ENCODE measurements around the gene TWIST2. TPM values are rescaled to one million over a fixed set of nuclear protein-coding genes. Genes with fewer than 3 reads are reported as not detected.

The TWIST2 gene
- total and polyA plus RNA-seq, 2 donors, result 20.5 to 25.1 TPM

GRCh38 chr2:238888781-238889180, 40.9 kb downstream of the TWIST2 start:
- 90% methylated on average over 2 of the region's 2 CpGs for WGBS
- H3K27ac ChIP-seq (ENCODE audit: low read depth), result no peak overlapping the region
- H3K36me3 ChIP-seq (ENCODE audit: insufficient read depth), result no peaks in the 10 kb centered on the region
- H3K4me3 ChIP-seq (ENCODE audit: low read depth, low read length), result no peak overlapping the region
- DNase-seq (ENCODE audit: extremely low spot score), result no peak
- no peaks in the 10 kb centered on the region for H3K4me1 ChIP-seq (ENCODE audit: insufficient read depth)

GRCh38 chr2:238890131-238890530, 42.2 kb downstream of the TWIST2 start:
- Histone ChIP-seq H3K4me3 (ENCODE audit: low read depth, low read length) (no peak overlapping the region), H3K27ac (ENCODE audit: low read depth) (no peak overlapping the region), H3K4me1 (ENCODE audit: insufficient read depth) (no peaks in the 10 kb centered on the region), H3K36me3 (ENCODE audit: insufficient read depth) (no peaks in the 10 kb centered on the region)
- no peak for DNase-seq (ENCODE audit: extremely low spot score)
- 91% methylated on average over 13 of the region's 13 CpGs for WGBS

- no peaks in the 10 kb centered on the region for H3K4me1 ChIP-seq (ENCODE audit: insufficient read depth)
- DNase-seq (ENCODE audit: extremely low spot score), result no peak
- 88% methylated on average over 29 of the region's 29 CpGs for WGBS
- no peaks in the 10 kb centered on the region for H3K36me3 ChIP-seq (ENCODE audit: insufficient read depth)
- H3K27ac ChIP-seq (ENCODE audit: low read depth), result no peak overlapping the region
- no peak overlapping the region for H3K4me3 ChIP-seq (ENCODE audit: low read depth, low read length)
These were observed 43.0 kb downstream of the TWIST2 start for GRCh38 chr2:238890618-238891456.

- Histone ChIP-seq H3K4me3 (ENCODE audit: low read depth, low read length) (no peak overlapping the region), H3K4me1 (ENCODE audit: insufficient read depth) (no peaks in the 10 kb centered on the region), H3K27ac (ENCODE audit: low read depth) (no peak overlapping the region), H3K36me3 (ENCODE audit: insufficient read depth) (no peaks in the 10 kb centered on the region)
- no peak for DNase-seq (ENCODE audit: extremely low spot score)
- WGBS, result 68% methylated on average over 29 of the region's 29 CpGs
These were observed 43.7 kb downstream of the TWIST2 start for GRCh38 chr2:238891457-238892203.

GRCh38 chr2:238892204-238892500, 44.3 kb downstream of the TWIST2 start:
- H3K27ac ChIP-seq (ENCODE audit: low read depth), result no peak overlapping the region
- no peaks in the 10 kb centered on the region for H3K4me1 ChIP-seq (ENCODE audit: insufficient read depth)
- 97% methylated on average over 14 of the region's 14 CpGs for WGBS
- no peak for DNase-seq (ENCODE audit: extremely low spot score)
- H3K36me3 ChIP-seq (ENCODE audit: insufficient read depth), result no peaks in the 10 kb centered on the region
- H3K4me3 ChIP-seq (ENCODE audit: low read depth, low read length), result no peak overlapping the region

- no peaks in the 10 kb centered on the region for H3K4me1 ChIP-seq (ENCODE audit: insufficient read depth)
- H3K36me3 ChIP-seq (ENCODE audit: insufficient read depth), result no peaks in the 10 kb centered on the region
- no peak overlapping the region for H3K27ac ChIP-seq (ENCODE audit: low read depth)
- DNase-seq (ENCODE audit: extremely low spot score), result no peak
- WGBS, result 84% methylated on average over 2 of the region's 2 CpGs
- H3K4me3 ChIP-seq (ENCODE audit: low read depth, low read length), result no peak overlapping the region
These were observed 44.9 kb downstream of the TWIST2 start for GRCh38 chr2:238892796-238893195.

GRCh38 chr2:238893349-238894000, 45.6 kb downstream of the TWIST2 start:
- DNase-seq (ENCODE audit: extremely low spot score), result no peak
- no peaks in the 10 kb centered on the region for H3K4me1 ChIP-seq (ENCODE audit: insufficient read depth)
- no peak overlapping the region for H3K27ac ChIP-seq (ENCODE audit: low read depth)
- H3K4me3 ChIP-seq (ENCODE audit: low read depth, low read length), result no peak overlapping the region
- WGBS, result 91% methylated on average over 30 of the region's 30 CpGs
- no peaks in the 10 kb centered on the region for H3K36me3 ChIP-seq (ENCODE audit: insufficient read depth)

- H3K36me3 ChIP-seq (ENCODE audit: insufficient read depth), result no peaks in the 10 kb centered on the region
- no peaks in the 10 kb centered on the region for H3K4me1 ChIP-seq (ENCODE audit: insufficient read depth)
- no peak for DNase-seq (ENCODE audit: extremely low spot score)
- WGBS, result 77% methylated on average over 13 of the region's 13 CpGs
- no peak overlapping the region for H3K27ac ChIP-seq (ENCODE audit: low read depth)
- H3K4me3 ChIP-seq (ENCODE audit: low read depth, low read length), result no peak overlapping the region
These were observed 46.5 kb downstream of the TWIST2 start for GRCh38 chr2:238894226-238894949.

- no peak overlapping the region for H3K27ac ChIP-seq (ENCODE audit: low read depth)
- H3K4me1 ChIP-seq (ENCODE audit: insufficient read depth), result no peaks in the 10 kb centered on the region
- DNase-seq (ENCODE audit: extremely low spot score), result no peak
- 64% methylated on average over 10 of the region's 10 CpGs for WGBS
- H3K4me3 ChIP-seq (ENCODE audit: low read depth, low read length), result no peak overlapping the region
- no peaks in the 10 kb centered on the region for H3K36me3 ChIP-seq (ENCODE audit: insufficient read depth)
These were observed 47.0 kb downstream of the TWIST2 start for GRCh38 chr2:238894950-238895298.

GRCh38 chr2:238895361-238895882, 47.5 kb downstream of the TWIST2 start:
- no peaks in the 10 kb centered on the region for H3K4me1 ChIP-seq (ENCODE audit: insufficient read depth)
- DNase-seq (ENCODE audit: extremely low spot score), result no peak
- 60% methylated on average over 20 of the region's 20 CpGs for WGBS
- no peaks in the 10 kb centered on the region for H3K36me3 ChIP-seq (ENCODE audit: insufficient read depth)
- H3K27ac ChIP-seq (ENCODE audit: low read depth), result no peak overlapping the region
- H3K4me3 ChIP-seq (ENCODE audit: low read depth, low read length), result no peak overlapping the region

- DNase-seq (ENCODE audit: extremely low spot score), result no peak
- H3K36me3 ChIP-seq (ENCODE audit: insufficient read depth), result no peaks in the 10 kb centered on the region
- WGBS, result 34% methylated on average over 27 of the region's 27 CpGs
- H3K4me1 ChIP-seq (ENCODE audit: insufficient read depth), result no peaks in the 10 kb centered on the region
- H3K27ac ChIP-seq (ENCODE audit: low read depth), result no peak overlapping the region
- H3K4me3 ChIP-seq (ENCODE audit: low read depth, low read length), result no peak overlapping the region
These were observed 48.2 kb downstream of the TWIST2 start for GRCh38 chr2:238895891-238896600.

GRCh38 chr2:238896641-238897040, 48.8 kb downstream of the TWIST2 start:
- H3K4me1 ChIP-seq (ENCODE audit: insufficient read depth), result no peaks in the 10 kb centered on the region
- WGBS, result 78% methylated on average over 5 of the region's 5 CpGs
- H3K27ac ChIP-seq (ENCODE audit: low read depth), result no peak overlapping the region

More at GRCh38 chr2:238896641-238897040, 48.8 kb downstream of the TWIST2 start:
- Histone ChIP-seq H3K4me3 (ENCODE audit: low read depth, low read length) (no peak overlapping the region), H3K36me3 (ENCODE audit: insufficient read depth) (no peaks in the 10 kb centered on the region)
- no peak for DNase-seq (ENCODE audit: extremely low spot score)

Data from urinary bladder (tissue), 4 donors.